Fibroblast of lung (primary cell): Measurements from ENCODE around the gene HMGN4.

ENCODE experiments used
- EZH2 ChIP-seq: IDR thresholded peaks from 2 replicates; pipeline ENCODE4 v1.5.1; 2012; ENCODE audit warnings: low read length, control low read depth, mild to moderate bottlenecking; ENCODE audit errors: missing control alignments
- TF ChIP-seq, protein P1 (sequence below), 2 donors: IDR thresholded peaks in 1 of 2; conservative IDR thresholded peaks in 1 of 2; 1 replicate in 1 of 2; 2 replicates in 1 of 2; pipeline ENCODE4 v1.5.1; 2011 to 2012; ENCODE audit warnings: low read length in 2 of 2, control low read depth in 1 of 2, inconsistent platforms in 1 of 2, low read depth in 1 of 2, mild to moderate bottlenecking in 1 of 2

DNA sequence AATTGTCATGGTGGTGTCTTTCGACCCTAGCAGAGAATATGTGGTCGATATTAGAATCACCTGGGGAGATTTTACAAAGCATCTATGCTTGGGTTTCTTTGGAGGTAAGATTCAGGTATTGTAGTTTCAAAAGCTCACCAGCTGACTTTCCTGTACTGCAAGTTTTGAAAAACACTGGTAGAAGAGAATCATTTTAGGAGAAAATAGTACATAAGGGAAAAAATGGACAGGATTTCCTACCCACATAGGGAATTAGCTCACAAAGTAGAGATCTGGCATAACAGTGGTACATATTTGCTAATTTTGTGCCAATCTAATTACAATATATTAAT is 31.2 kb downstream of the HMGN4 start:
- TF ChIP-seq, protein P1, sequence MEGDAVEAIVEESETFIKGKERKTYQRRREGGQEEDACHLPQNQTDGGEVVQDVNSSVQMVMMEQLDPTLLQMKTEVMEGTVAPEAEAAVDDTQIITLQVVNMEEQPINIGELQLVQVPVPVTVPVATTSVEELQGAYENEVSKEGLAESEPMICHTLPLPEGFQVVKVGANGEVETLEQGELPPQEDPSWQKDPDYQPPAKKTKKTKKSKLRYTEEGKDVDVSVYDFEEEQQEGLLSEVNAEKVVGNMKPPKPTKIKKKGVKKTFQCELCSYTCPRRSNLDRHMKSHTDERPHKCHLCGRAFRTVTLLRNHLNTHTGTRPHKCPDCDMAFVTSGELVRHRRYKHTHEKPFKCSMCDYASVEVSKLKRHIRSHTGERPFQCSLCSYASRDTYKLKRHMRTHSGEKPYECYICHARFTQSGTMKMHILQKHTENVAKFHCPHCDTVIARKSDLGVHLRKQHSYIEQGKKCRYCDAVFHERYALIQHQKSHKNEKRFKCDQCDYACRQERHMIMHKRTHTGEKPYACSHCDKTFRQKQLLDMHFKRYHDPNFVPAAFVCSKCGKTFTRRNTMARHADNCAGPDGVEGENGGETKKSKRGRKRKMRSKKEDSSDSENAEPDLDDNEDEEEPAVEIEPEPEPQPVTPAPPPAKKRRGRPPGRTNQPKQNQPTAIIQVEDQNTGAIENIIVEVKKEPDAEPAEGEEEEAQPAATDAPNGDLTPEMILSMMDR (conservative IDR thresholded peaks at IDR 0.05 in 1 of 2, IDR thresholded peaks at IDR 0.05 in 1 of 2; ENCODE audit: low read depth in 1 of 2, low read length in 2 of 2), result no peak
- no peak for TF ChIP-seq EZH2
